ENCODE data around the gene STK25. TPM values are rescaled to one million over a fixed set of nuclear protein-coding genes. Genes with fewer than 3 reads are reported as not detected.

STK25 gene
- 359 and 519 TPM in 2 replicates for total RNA-seq

DNA sequence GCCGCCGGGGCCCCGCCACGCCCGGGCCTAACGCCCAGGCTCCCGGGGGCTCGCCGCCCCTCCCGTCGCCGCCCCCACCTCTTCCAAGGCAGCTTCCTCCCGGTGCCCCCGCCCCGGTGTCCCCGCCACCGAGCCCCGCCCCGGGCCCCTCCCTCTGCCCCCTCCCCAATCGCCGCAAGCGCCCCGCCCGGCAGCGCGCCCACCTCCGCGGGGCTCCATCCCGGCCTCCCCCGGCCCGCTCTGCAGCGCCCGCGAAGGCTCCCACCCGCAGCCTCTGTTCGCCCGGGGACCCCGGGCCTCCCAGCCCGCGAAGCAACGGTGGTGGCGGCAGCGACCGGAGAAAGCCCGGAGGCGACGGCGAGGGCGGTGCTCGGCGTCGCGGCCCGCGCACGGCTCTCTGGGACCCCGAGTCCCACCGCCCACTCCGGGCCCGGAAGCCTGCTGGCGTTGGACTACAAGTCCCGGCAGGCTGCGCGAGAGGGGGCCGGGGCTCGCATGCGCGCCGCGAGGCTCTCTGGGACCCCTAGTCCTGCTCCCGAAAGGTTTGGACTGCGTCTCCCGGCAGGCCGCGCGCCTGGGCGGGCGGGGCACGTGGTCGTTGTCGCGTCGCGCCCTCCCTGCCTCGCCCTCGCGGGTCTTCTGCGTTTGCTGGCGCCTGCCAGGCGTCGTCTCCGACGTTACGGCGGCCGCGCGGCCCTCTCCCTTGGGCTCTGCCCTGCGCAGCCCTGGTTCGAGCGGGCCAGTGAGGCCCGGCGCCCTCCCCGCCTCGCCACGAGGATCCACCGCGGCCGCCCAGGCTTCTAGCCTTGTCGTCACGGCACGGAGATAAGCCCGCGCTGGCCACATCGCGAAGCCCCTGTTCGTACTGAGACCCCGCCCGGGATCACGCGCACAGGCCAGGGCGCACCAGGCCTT, at the start of gene STK25:
STK25 (minus strand) TSS at position 345 of the 915 bp plus-strand sequence. CDS start 549 bp downstream, outside the sequence.

Other genes with a start within 250 kb of the STK25 start
- 522 and 840 TPM in 2 replicates for gene HDLBP, start 192.9 kb downstream of the STK25 start, total RNA-seq
- gene SEPTIN2, start 192.7 kb downstream of the STK25 start, total RNA-seq = 384 and 653 TPM in 2 replicates
- gene FARP2, start 152.3 kb downstream of the STK25 start, total RNA-seq = 17.8 and 50.5 TPM in 2 replicates
- gene BOK, start 50.2 kb upstream of the STK25 start, total RNA-seq = 34.8 and 102 TPM in 2 replicates
- gene THAP4, start 128.6 kb upstream of the STK25 start, total RNA-seq = 31.9 and 36.4 TPM in 2 replicates
- 30.8 and 121 TPM in 2 replicates for gene ATG4B, start 129.1 kb upstream of the STK25 start, total RNA-seq
- gene DTYMK, start 178.2 kb upstream of the STK25 start, total RNA-seq = 22.0 and 42.3 TPM in 2 replicates
- gene ING5, start 193.5 kb upstream of the STK25 start, total RNA-seq = 16.4 and 28.6 TPM in 2 replicates
- 10.7 and 15.9 TPM in 2 replicates for gene D2HGDH, start 226.0 kb upstream of the STK25 start, total RNA-seq